Measurements from ENCODE around the gene MXRA7.
A peak's percentile ranks its signal among the peaks of the same experiment; 100 is the strongest.
"Not testable (repeated sequence)": the region's sequence is repeated elsewhere in the genome, so short reads cannot be mapped to it uniquely, and the experiment has no call there.

MXRA7 gene, protein sequence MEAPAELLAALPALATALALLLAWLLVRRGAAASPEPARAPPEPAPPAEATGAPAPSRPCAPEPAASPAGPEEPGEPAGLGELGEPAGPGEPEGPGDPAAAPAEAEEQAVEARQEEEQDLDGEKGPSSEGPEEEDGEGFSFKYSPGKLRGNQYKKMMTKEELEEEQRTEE

DNA sequence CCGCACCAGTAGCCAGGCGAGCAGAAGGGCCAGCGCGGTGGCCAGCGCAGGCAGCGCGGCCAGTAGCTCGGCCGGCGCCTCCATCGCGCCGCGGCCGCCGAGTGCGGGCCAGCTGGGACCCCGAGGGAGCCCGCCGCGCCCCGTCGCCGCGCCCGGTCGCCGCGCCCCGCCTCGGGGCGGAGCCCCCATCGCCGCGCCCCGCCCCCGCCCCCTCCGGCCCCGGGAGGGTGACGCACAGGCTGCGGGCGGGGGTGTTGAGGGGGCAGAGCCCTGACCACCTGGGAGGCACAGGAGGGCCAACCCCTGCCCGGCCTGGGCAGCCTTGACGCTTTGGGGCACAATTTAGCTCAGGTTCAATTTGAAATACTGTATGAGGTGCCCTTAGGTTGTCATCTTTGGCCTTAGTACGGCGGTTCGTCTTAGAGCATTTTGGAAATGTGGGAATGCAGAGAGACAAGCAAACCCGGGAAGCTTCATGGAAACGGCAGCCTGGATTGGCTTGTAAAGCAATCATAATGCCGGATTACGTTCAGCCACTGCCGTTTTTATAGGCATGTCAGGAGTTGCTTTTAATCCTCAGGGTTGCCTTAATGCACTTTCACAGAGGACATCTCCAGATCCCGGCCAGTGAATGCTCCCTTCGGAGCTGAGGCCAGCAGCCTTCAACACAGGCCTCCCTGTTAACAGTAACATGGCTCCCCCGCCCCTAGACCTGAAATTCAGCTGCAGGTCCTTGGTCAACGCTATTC is at the start of gene MXRA7:
MXRA7 (minus strand) TSS at position 103 of the 749 bp plus-strand sequence; CDS start at position 84, 19 bp downstream.
- DNase-seq = peak; percentile 86

DNA sequence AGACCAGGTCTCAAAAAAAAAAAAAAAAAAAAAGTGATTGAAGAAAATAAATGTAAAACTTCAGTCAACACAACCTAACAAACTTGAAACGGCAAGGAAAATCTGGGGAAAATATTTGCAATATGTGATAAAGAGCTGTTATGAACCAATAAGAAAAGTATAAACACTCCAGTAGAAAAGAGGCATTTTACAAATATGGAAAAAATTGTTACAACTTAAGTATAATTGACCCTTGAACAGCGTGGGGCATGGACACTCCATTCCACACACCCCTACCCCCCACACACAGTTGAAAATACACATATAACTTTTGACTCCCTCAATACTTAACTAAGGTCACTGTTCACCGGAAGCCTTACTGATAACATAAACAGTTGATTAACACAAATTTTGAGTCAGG is 47.8 kb upstream of the MXRA7 start:
- DNase-seq = no peak

DNA sequence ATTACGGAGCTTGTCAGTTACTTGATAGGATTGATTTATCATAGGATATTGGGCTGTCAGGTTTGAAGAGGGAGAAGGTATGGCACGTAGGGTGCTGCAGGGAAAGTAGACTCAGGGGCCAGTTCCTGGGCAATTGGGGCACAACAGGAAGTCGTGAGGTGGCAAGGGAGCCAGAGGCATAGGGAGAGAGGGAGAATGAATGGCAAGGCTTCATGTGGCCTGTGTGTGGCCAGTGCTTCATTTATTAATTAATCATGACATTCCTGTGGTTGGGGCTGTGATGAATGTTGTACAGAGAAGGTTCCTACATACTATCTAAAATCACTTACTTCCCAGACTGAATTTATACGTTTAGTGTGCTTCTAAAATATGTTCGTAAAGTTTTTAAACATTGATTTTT is 46.5 kb upstream of the MXRA7 start:
- no peak for DNase-seq

DNA sequence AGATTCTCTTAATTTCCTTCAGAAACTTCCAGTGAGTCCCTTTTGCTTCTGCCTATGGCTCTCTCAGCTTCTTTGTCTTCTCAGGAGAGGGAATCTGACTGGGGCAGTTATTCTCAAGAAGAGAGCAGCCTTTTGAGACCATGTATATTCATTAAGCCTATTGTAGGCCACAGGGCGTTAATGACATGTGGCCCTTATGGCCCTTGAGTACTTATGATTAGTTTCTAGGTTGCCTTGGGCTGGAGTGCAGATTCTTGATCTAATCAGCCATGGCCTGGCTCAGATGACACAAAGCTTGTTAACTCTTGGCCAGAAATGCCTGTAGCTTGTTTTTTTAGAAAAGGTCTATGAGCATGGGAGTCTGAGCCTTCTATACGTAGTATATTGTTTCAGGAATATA is 44.5 kb upstream of the MXRA7 start:
- no peak for DNase-seq

DNA sequence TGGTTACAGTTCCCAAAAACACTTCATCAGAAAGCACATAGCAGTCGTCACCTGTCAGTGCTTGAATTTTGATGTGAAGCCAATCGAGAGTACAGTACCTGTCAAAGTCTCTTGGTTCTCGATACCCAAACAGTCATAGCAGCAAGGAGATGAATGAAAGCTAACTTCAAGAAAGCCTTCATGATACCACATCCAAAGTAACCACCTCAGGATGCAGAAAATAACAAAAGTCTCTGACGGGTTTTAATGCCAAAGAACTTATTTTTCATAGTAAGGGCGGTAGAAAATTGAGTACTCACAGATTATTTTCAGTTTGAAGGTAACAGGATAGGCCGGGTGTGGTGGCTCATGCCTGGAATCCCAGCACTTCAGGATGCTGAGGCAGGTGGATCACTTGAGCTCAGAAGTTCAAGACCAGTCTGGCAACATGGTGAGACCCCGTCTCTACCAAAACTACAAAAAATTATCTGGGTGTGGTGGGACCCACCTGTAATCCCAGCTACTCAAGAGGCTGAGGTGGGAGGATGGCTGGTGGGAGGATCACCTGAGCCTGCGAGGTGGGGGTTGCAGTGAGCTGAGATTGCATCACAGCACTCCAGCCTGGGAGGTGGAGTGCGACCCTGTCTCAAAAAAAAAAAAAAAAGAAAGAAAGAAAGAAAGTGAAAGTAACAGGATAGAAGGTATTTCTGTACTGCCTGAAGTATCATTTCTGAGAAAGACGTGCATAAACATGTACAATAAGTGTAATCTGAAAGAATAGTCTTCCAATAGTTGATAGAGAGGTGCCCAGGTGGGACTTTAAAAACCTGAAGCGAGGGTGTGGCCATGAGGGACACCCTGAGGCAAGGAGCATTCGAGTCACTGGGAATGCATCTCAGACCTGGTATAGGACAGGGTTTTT is 42.5 kb upstream of the MXRA7 start:
- no peak for DNase-seq

DNA sequence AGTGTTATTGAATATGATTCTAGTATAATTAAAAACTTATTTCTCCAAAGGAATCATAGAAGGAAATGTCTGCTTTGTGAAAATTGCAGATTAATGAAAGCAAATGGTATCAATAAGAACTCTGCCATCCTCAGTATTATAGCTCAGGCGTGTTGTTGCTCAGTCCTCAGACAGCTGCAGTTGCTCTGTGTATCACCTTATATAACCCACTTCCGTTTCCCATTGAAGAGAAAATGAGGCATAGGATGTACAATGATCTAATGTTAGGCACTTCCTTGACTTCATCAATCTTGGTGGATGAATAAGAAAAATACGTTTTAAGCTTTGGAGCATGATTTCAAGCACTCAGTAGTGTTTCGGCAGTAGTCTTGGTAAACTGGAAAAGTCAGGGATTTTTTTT is 41.2 kb upstream of the MXRA7 start:
- DNase-seq = no peak

DNA sequence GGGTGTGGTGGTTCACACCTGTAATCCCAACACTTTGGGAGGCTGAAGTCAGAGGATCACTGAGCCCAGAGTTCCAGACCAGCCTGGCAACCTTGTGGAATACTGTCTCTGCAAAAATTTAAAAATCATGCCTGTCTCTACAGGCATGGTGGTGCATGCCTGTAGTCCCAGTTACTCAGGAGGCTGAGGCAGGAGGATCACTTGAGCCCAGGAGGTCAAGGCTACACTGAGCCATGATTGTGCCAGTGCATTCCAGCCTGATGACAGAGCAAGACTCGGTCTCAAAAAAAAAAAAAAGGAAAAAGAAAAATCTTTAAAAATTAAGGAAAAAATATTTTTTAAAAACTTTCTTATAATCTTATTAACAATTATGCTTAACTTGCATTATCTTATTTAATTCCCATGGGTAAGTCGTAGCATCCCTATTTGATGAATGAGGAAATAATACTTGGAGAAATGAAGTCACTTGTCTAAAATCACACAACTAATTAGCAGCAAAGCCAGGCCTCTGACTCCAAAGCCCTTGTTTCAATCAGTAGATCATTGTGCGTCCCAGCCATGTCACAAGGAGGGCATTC is 40.7 kb upstream of the MXRA7 start:
- no peak for DNase-seq

DNA sequence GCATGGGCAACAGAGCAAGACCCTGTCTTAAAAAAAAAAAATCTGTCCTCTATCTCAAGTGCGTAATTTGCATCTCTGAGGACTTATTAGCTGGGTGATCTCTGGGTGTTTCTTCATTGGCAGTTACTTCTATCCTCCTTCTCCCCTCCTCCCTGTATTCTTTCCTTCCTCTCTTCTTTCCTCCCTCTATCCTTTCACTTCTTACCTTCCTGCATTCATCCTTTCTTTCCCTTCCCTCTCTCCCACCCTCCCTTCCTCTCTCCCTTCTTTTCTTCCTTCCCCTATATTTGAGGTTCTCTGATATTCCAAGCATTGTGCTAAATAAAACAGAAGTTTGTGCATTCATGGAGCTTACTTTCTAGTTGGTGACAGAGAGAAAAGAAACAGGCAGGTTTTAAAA is 37.9 kb upstream of the MXRA7 start:
- DNase-seq = no peak

DNA sequence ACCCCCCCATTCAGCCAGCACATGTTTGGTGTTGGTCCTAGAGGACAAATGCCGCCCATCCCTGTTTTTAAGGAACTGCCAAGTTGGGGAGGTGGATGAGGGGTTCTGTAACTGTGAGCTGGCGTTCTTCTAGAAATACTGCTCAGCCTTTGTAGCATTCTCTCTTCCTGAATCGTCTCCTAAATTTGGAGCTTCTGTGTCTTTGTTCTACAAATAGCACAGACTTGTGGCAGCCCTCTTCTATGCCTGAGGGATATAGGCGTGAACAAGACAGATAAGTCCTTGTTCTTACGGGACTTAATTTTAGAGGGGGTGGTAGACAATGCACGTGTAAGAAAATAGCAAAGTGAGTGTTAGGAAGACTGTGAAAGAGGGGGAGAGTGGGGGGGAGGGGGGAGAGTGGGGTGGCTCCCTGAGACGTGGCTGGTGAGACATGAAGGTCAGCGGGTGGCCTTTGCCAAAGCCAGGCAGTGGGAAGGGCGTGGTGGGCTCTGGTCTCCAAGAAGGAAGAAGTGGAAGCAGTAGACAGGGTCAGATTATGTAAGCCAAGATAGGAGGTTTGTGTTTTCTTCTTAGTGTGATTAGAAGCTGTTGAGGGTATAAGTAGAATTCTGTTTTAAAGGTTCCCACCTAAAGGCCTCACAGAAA is 37.1 kb upstream of the MXRA7 start:
- no peak for DNase-seq

DNA sequence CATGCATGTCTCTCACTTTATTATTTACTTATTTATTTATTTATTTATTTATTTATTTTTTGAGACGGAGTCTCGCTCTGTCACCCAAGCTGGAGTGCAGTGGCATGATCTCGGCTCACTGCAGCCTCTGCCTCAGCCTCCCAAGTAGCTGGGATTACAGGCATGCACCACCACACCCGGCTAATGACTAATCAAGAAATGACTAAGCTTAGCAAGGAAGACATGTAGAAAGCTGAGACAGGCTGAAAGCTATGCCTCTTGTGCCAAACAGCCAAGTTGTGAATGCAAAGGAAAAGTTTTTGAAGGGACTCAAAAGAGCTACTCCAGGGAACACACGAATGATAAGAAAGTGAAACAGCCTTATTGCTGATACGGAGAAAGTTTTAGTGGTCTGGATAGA is 35.0 kb upstream of the MXRA7 start:
- not testable (repeated sequence) for DNase-seq

DNA sequence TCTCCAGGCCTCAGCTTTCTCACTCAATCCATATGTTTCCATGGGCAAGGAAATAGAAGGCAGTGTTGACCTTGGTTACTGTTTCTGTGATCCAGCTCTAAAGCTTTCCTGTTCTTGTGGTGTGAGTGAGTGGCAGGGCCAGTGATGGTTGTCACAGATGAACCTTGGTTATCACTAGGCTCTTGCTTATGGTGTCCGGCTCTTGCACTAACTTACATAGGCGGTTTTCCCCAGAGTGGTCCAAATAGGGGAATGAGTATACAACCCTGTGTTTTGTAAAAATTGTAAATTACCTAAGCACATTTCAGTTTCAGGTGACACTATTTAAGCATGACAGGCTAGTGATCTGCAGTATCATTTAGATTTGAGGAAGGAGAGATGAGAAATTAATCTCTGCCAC is 34.0 kb upstream of the MXRA7 start:
- DNase-seq = no peak

DNA sequence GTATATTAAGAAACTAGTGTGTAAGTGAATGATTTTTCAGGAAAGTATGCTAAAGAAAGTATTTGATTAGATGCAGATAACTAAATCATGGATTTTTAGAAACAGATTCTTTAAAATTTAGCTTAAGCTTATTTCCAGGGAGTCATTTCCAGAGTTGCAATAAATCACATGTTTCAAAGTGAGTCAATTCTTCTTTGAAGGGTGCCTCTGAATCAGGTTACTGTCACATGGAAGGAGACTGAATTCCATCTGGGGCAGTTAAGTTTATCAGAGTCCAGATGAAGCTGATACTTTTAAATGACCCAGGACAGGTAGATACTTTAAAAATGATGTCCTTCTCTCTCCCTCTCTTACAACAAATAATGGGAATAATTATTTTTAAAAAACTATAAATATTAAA is 32.2 kb upstream of the MXRA7 start:
- no peak for DNase-seq

DNA sequence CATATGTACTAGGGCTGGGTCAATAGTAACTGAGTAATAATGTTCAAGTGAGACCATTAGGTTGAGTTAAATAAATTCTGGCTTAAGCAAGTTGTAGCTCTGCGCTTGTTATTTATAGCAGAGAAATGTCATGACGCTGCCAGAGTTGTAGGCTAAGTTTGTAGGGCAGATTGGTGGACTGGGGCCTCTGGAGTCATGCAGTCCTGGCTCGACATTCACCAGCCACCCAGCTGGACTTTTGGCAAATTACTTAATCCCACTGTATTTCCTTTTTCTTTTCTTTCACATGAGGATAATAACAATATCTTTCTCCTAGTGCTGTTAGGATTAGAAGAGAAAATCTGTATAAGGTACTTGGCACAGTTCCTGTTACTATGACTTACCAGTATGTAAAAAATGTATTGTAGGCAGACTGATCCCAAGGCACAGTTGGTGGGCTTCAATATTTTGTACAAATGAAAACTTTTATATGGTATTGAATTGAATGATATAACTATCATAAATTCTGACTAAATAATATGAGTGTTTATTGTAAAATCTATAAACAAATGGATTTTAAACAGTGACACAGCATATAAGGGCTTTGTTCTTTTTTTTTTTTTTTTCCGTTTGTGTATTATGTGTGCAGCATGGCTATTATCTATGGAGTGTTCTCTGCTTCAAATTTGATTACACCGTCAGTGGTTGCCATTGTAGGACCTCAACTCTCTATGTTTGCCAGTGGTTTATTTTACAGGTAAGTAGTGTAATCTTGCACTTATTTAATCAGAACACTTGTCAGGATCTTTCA is 29.8 kb upstream of the MXRA7 start:
- DNase-seq = peak; percentile 39

DNA sequence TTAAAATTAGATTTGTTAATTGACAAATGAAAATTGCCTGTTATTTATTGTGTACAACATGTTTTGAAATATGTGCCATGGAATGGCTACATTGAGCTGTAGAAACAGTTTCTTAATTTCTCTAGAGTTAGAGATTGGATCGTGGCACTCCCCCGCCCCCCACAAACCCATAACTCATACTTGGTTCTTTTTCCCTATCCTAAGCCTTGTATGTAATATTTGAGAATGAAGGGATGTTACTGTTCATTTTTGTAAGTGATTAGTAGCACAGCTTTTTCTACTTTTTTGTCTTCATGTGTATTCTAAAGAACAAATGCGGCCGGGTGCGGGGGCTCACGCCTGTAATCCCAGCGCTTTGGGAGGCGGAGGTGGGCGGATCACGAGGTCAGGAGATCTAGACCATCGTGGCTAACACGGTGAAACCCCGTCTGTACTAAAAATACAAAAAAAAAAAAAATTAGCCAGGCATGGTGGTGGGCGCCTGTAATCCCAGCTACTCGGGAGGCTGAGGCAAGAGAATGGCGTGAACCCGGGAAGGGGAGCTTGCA is 28.9 kb upstream of the MXRA7 start:
- not testable (repeated sequence) for DNase-seq

DNA sequence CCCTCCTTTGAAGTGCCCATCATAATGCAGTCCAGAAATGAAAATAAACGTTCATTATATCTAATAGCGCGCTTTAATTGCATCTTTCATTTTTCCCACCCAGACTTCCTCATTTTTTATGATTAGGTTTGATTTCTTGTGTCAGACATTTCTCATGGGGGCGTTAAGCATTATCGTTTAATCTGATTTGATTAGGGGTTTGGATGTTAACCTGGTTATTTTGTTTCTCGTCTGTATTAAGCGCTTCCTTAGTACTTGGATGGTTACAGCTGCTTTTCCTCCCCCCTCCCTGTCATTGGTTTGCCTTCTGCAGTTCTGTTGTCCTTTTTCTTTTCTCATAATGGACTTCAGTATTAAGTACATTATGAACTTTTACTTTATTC is 27.7 kb upstream of the MXRA7 start:
- no peak for DNase-seq

DNA sequence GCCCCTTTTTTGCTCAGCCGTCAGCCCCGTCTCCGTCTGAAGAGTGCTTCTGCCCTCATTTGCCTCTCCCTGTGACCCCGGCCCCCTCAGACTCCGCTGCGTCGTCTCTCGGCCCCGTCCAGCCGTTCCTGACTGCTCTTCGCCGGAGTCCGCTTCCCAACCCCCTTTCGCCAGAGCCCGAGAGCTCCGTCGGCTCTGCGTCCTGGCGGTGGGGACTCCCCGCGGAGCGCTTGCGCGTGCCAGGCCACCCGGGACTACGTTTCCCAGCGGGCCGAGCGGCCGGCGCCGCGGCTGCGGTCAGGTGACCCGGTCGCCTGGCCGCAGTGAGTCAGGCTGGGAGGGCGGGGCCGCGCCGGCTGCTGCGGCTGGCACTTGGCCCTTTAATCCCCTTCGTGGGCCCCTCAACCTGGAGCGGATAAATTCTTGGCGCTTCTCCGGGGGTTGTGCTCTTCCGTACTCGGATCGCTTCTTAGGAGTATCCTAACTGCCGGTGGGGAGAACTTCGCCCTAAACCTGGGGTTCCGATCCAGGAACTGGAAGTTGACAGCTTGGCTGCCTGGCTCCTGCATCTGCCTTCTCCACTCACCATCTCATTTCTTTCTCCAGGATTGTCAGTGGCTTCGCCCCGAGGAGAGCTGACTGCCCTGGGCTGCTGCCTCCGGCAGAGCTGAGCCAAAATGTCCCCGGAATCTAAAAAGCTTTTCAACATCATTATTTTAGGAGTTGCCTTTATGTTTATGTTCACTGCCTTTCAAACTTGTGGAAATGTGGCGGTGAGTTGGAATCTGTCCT is 27.1 kb upstream of the MXRA7 start, which contains the start of gene MFSD11:
MFSD11 (plus strand) TSS at position 444 of the 792 bp plus-strand sequence; CDS start at position 678, 234 bp downstream.
- DNase-seq = peak; percentile 97

DNA sequence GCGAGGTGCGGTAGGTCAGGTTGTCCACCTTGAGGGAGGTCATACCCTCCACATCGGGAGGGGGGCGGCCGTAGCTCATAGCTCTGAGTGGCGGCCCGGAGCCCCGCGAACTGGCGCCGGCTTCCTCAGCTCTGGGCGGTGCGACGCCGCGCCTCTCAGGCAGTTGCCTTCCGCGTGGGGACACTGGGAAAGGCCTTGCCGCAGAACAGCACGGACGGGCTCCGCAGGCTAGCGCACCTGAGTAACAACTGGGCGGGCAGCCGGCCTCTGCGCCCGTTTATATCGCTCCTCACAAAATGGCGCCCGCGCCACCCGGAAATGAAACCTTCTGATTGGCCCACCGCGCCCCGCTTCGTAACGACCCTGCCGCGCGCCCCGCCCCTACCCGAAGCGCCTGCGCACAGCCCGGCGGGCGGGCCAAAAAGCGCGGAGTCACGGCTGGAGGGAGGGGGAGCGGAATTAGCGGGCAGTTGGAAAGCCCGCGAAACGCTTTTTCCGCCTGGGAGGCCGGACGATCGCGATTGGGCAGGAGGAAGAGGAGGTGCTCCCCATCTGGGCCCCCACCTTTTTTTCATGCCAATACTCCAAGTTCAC is 26.4 kb upstream of the MXRA7 start, which contains the start of gene SRSF2:
SRSF2 (minus strand) TSS at position 250 of the 594 bp plus-strand sequence; CDS start at position 79, 171 bp downstream.
- DNase-seq = peak; percentile 100

DNA sequence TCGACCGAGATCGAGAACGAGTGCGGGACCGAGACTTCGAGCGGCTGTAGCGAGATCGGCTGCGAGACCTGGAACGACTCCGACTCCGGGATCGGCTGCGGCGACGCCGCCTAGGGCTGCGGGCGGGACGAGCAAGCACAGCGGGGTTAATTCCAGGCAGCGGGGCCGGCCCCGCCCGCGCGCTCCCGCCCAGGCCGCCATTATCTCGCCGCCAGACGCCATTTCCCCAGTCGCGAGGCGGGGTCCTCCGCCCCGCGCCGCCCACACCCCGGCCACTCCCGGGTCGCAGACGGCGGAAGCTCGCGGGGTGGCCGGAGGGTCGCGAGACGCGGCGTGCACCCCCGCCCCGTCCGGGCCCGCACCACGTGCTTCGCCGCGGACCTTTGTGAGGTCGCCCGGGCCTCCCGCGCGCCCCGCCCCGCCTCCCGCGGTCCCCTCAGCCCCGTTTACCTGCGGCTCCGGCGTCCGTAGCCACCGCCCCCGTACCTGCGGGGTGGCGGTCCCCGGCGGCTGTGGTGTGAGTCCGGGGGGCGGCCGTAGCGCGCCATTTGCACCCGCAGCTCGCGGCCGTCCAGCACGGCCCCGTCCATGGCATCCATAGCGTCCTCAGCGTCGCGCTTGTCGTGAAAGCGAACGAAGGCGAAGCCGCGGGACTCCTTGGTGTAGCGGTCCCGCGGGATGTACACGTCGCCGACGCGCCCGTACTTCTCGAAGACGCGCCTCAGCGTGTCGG is 25.8 kb upstream of the MXRA7 start:
- DNase-seq = peak; percentile 86

Data from femur (tissue), 1 donor.